Measurements from ENCODE around the gene RHEB. TPM values are rescaled to one million over a fixed set of nuclear protein-coding genes. Genes with fewer than 3 reads are reported as not detected.

The RHEB gene
- total and polyA plus RNA-seq, 8 donors, result 18.5 to 141 (median 84.2) TPM

- H3K27ac ChIP-seq, result no peak overlapping the region
- TF ChIP-seq POLR2A (IDR thresholded peaks at IDR 0.05) (no peak), EP300 (IDR thresholded peaks at IDR 0.05) (no peak), POLR2AphosphoS5 (IDR thresholded peaks at IDR 0.05) (no peak), CTCF (IDR thresholded peaks at IDR 0.05) (no peak)
- H3K36me3 ChIP-seq, result peaks cover 14 to 88% (median 81%) of the 10 kb centered on the region in 4 donors
- H3K4me1 ChIP-seq, result peaks cover 0 to 82% (median 37%) of the 10 kb centered on the region in 4 donors
- no peaks in the 10 kb centered on the region for H3K9me3 ChIP-seq
- intact Hi-C loops (cut with DNase I; ENCODE audit: low total_unique reads), result no loop called here
- WGBS, 5 donors, result 91 to 100% (median 95%) methylated on average over 3 of the region's 3 CpGs
- no peak overlapping the region for H3K4me3 ChIP-seq
- no peaks in the 10 kb centered on the region for H3K27me3 ChIP-seq
- no peak for DNase-seq
Observed at GRCh38 chr7:151486074-151486473, 33.6 kb downstream of the RHEB start.

DNA sequence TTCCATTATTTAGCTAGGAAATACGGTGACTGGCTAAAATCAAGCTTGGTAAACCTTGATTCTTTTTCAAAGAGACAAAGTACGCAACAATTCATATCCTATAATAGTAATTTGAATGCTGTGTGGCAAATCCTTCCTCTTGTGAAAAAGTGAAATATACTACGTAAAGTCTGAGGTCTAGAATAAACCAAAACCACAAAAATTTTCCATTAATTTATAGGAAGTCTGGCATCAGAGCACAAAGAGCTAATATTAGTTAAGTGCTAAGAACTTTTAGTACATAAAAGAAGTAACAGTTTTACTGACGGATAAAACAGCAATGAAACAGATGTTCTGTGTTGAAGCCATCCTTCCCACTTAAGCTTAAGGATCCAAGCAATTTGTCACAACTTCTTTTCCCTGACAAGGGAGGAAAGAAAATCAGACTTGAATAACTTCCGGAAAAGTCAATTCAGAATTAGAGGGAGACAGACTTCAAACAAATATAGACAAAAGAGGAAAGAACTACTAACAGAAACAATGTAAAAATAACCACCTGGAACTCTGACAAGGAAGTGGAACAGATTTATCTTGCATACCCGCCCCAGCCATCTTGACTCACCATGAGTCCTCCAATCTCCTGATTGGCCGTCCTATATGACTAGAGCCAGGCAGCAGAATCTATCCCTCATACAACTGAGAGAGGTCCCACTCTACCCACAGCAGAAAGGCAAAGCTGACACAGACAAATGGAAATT is 34.6 kb downstream of the RHEB start:
- peak overlapping the region in 1 of 5 donors; percentile 17 for H3K27ac ChIP-seq
- WGBS, 5 donors, result 61 to 79% (median 70%) methylated on average over 7 of the region's 7 CpGs
- peak in 1 of 2 donors; percentile 49 for DNase-seq
- H3K36me3 ChIP-seq, result peaks cover 14 to 87% (median 75%) of the 10 kb centered on the region in 4 donors
- peaks cover 0 to 77% (median 33%) of the 10 kb centered on the region in 4 donors for H3K4me1 ChIP-seq
- intact Hi-C loops (cut with DNase I; ENCODE audit: low total_unique reads), result no loop called here
- no peak for TF ChIP-seq POLR2A (IDR thresholded peaks at IDR 0.05)
- no peak for TF ChIP-seq EP300 (IDR thresholded peaks at IDR 0.05)
- TF ChIP-seq POLR2AphosphoS5 (IDR thresholded peaks at IDR 0.05), result no peak
- TF ChIP-seq CTCF (IDR thresholded peaks at IDR 0.05), result no peak
- H3K4me3 ChIP-seq, result no peak overlapping the region
- H3K27me3 ChIP-seq, result no peaks in the 10 kb centered on the region
- H3K9me3 ChIP-seq, result no peaks in the 10 kb centered on the region

DNA sequence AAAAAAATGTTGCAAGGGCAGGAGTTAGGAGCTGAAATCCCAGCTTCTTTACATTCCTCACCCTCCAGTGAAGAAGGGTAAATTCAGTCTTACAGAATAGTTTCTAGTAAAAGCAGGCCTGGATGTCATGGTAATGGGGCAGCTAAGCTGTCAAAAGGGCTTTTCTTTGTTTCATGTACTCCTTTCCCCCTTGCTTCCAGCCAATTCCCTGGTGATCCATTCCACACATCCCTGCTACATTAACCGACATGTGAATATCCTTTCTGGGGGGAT is 36.0 kb downstream of the RHEB start:
- Histone ChIP-seq H3K9me3 (no peaks in the 10 kb centered on the region), H3K27me3 (no peaks in the 10 kb centered on the region), H3K4me3 (no peak overlapping the region), H3K27ac (peak overlapping the region in 1 of 5 donors; percentile 52), H3K36me3 (peaks cover 14 to 79% (median 66%) of the 10 kb centered on the region in 4 donors), H3K4me1 (peaks cover 0 to 62% (median 29%) of the 10 kb centered on the region in 4 donors)
- WGBS, 5 donors, result 85 to 96% (median 89%) methylated on average over 1 of the region's 1 CpG
- DNase-seq, result no peak
- intact Hi-C loops (cut with DNase I; ENCODE audit: low total_unique reads), result no loop called here
- TF ChIP-seq POLR2A (IDR thresholded peaks at IDR 0.05) (no peak), EP300 (IDR thresholded peaks at IDR 0.05) (no peak), POLR2AphosphoS5 (IDR thresholded peaks at IDR 0.05) (no peak), CTCF (IDR thresholded peaks at IDR 0.05) (no peak)

DNA sequence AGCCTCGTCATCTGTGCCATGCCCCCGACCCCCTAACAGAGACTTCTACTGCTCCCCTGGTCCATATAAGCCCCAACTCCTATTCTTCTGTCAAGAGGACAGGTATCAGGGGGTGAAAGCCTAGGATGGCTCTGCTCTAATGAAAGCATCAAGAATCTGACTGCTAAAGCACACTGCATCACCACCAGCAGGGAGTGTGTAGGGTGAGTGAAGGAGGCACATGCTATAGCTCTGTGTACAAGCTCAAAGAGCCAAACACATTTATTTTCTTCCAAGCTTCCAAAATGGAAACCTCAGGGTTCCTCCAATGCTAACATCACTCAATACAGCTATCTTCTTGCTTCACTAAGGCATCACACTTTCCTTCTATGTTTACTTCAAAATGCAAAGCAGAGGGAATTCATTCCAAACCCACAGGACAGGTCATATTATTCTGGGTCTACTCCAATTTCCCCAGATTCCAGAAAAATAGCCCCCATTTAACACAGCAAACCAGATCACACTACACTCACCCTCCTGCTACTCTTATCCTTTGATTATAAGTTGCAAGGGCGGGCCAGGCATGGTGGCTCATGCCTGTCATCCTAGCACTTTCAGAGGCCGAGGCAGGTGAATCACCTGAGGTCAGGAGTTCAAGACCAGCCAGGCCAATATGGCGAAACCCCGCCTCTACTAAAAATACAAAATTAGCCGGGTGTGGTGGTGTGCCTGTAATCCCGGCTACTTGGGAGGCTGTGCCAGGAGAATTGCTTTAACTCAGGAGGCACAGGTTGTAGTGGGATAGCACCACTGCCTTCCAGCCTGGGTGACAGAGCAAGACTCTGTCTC is 36.6 kb downstream of the RHEB start:
- 77 to 94% (median 92%) methylated on average over 8 of the region's 8 CpGs for WGBS, 5 donors

More for the DNA sequence above, 36.6 kb downstream of the RHEB start:
- Histone ChIP-seq H3K9me3 (no peaks in the 10 kb centered on the region), H3K4me3 (no peak overlapping the region), H3K4me1 (peaks cover 0 to 58% (median 27%) of the 10 kb centered on the region in 4 donors), H3K27me3 (no peaks in the 10 kb centered on the region), H3K27ac (peak overlapping the region in 1 of 5 donors; percentile 52), H3K36me3 (peaks cover 14 to 73% (median 66%) of the 10 kb centered on the region in 4 donors)
- no peak for DNase-seq
- intact Hi-C loops (cut with DNase I; ENCODE audit: low total_unique reads), result no loop called here
- TF ChIP-seq CTCF (IDR thresholded peaks at IDR 0.05) (no peak), EP300 (IDR thresholded peaks at IDR 0.05) (no peak), POLR2A (IDR thresholded peaks at IDR 0.05) (no peak), POLR2AphosphoS5 (IDR thresholded peaks at IDR 0.05) (no peak)

All from stomach (tissue), 9 donors.